WTC11 (cell line): ENCODE results near the gene ARHGEF12. TPM values are rescaled to one million over a fixed set of nuclear protein-coding genes. Genes with fewer than 3 reads are reported as not detected.

Experiments used
- ATAC-seq: fragments of 200-7000 bp; cut with Tn5 transposase; 2 replicates; pipeline ENCODE4 v1.10.0; 2021; ENCODE audit warnings: mild to moderate bottlenecking, moderate library complexity
- CTCF ChIA-PET: fragments of 300-600 bp; sonication (Branson Sonifier 250); formaldehyde crosslinking; loops from one replicate; lab custom pipeline; 2021; ENCODE audit warnings: antibody characterized with exemption; lab: Charles Lee
- POLR2A ChIA-PET: fragments of 350-600 bp; sonication (Branson Sonifier 250); formaldehyde crosslinking; loops from one replicate; lab custom pipeline; 2021; ENCODE audit warnings: antibody characterized with exemption; lab: Charles Lee
- DNase-seq: peaks from one replicate; pipeline ENCODE4 v3.0.0; 2021; ENCODE audit warnings: low spot score
- H3K27ac Mint-ChIP-seq: 2 replicates; pipeline ENCODE4 v1.8.0; 2021; ENCODE audit warnings: mixed read lengths
- H3K27me3 Mint-ChIP-seq: 2 replicates; pipeline ENCODE4 v1.8.0; 2021; ENCODE audit warnings: low read depth, mild to moderate bottlenecking, moderate library complexity, mixed read lengths
- H3K36me3 Mint-ChIP-seq: 2 replicates; pipeline ENCODE4 v1.8.0; 2021; ENCODE audit warnings: mixed read lengths
- H3K4me1 Mint-ChIP-seq: 2 replicates; pipeline ENCODE4 v1.8.0; 2022; ENCODE audit warnings: mixed read lengths
- H3K4me3 Mint-ChIP-seq: 2 replicates; pipeline ENCODE4 v1.8.0; 2021; ENCODE audit warnings: mild to moderate bottlenecking, moderate library complexity, mixed read lengths
- H3K9me3 Mint-ChIP-seq: 2 replicates; pipeline ENCODE4 v1.8.0; 2021; ENCODE audit warnings: mixed read lengths
- ATF3 ChIP-seq: sonication (generic); formaldehyde crosslinking; conservative IDR thresholded peaks from 2 replicates; pipeline ENCODE4 v1.8.1; 2022; ENCODE audit warnings: mild to moderate bottlenecking, missing genetic modification reagents
- ATF6 ChIP-seq: sonication (generic); formaldehyde crosslinking; IDR thresholded peaks from 2 replicates; pipeline ENCODE4 v1.8.1; 2023; ENCODE audit warnings: mild to moderate bottlenecking, missing genetic modification reagents
- CBFB ChIP-seq: sonication (generic); formaldehyde crosslinking; IDR thresholded peaks from 2 replicates; pipeline ENCODE4 v1.8.1; 2022; ENCODE audit warnings: mild to moderate bottlenecking, low read depth, missing genetic modification reagents
- CREB1 ChIP-seq: sonication (generic); formaldehyde crosslinking; IDR thresholded peaks from 2 replicates; pipeline ENCODE4 v1.8.0; 2023; ENCODE audit warnings: mild to moderate bottlenecking, missing genetic modification reagents
- IRF2 ChIP-seq: sonication (generic); formaldehyde crosslinking; IDR thresholded peaks from 2 replicates; pipeline ENCODE4 v1.8.0; 2022; ENCODE audit warnings: low read depth, missing genetic modification reagents, borderline replicate concordance
- JAZF1 ChIP-seq: fragments of 250-450 bp; sonication (Bioruptor Pico); IDR thresholded peaks from 2 replicates; pipeline ENCODE4 v1.9.0; 2021; ENCODE audit warnings: moderate library complexity, mild to moderate bottlenecking, inconsistent platforms
- MXD4 ChIP-seq: fragments of 250-450 bp; sonication (Bioruptor Pico); IDR thresholded peaks from 2 replicates; pipeline ENCODE4 v1.8.0; 2021; ENCODE audit warnings: mild to moderate bottlenecking, moderate library complexity, borderline replicate concordance
- NFATC4 ChIP-seq: fragments of 250-450 bp; sonication (Bioruptor Pico); IDR thresholded peaks from 2 replicates; pipeline ENCODE4 v1.9.0; 2021; ENCODE audit warnings: mild to moderate bottlenecking
- NR1H2 ChIP-seq: sonication (generic); formaldehyde crosslinking; IDR thresholded peaks from 2 replicates; pipeline ENCODE4 v1.9.0; 2021; ENCODE audit warnings: mild to moderate bottlenecking, moderate library complexity, missing genetic modification reagents
- NR3C1 ChIP-seq: sonication (generic); formaldehyde crosslinking; conservative IDR thresholded peaks from 2 replicates; pipeline ENCODE4 v1.8.1; 2023; ENCODE audit warnings: low read depth, mild to moderate bottlenecking, missing genetic modification reagents
- OVOL2 ChIP-seq: fragments of 250-450 bp; sonication (Bioruptor Pico); IDR thresholded peaks from 2 replicates; pipeline ENCODE4 v1.9.0; 2021; ENCODE audit warnings: mild to moderate bottlenecking, borderline replicate concordance
- PRRX2 ChIP-seq: fragments of 250-450 bp; sonication (Bioruptor Pico); IDR thresholded peaks from 2 replicates; pipeline ENCODE4 v1.8.0; 2021; ENCODE audit warnings: mild to moderate bottlenecking
- SP1 ChIP-seq: sonication (generic); formaldehyde crosslinking; conservative IDR thresholded peaks from 2 replicates; pipeline ENCODE4 v1.8.1; 2022; ENCODE audit warnings: missing genetic modification reagents
- TCF7 ChIP-seq: sonication (generic); formaldehyde crosslinking; IDR thresholded peaks from 2 replicates; pipeline ENCODE4 v1.8.0; 2022; ENCODE audit warnings: mild to moderate bottlenecking, low read depth, missing genetic modification reagents, moderate library complexity
- ZBTB21 ChIP-seq: sonication (generic); formaldehyde crosslinking; IDR thresholded peaks from 2 replicates; pipeline ENCODE4 v1.8.1; 2023; ENCODE audit warnings: mild to moderate bottlenecking, missing genetic modification reagents, borderline replicate concordance
- ZNF396 ChIP-seq: fragments of 250-450 bp; sonication (Bioruptor Pico); IDR thresholded peaks from 2 replicates; pipeline ENCODE4 v1.8.0; 2021; ENCODE audit warnings: mild to moderate bottlenecking, moderate library complexity, borderline replicate concordance
- total RNA-seq: library from RNA; stranded (reverse); gene quantifications from 3 replicates; pipeline ENCODE4 v1.2.3, GENCODE V29; 2021
- TF ChIP-seq, protein P1 (sequence below): sonication (generic); formaldehyde crosslinking; IDR thresholded peaks from 2 replicates; pipeline ENCODE4 v1.8.1; 2022; ENCODE audit warnings: mild to moderate bottlenecking, missing genetic modification reagents, moderate library complexity, borderline replicate concordance
- TF ChIP-seq, protein P2 (sequence below): sonication (generic); formaldehyde crosslinking; IDR thresholded peaks from 2 replicates; pipeline ENCODE4 v1.8.0; 2022; ENCODE audit warnings: mild to moderate bottlenecking, missing genetic modification reagents

ARHGEF12 gene
- total RNA-seq, 1 experiment from 2014 or later = 35.8 TPM

DNA sequence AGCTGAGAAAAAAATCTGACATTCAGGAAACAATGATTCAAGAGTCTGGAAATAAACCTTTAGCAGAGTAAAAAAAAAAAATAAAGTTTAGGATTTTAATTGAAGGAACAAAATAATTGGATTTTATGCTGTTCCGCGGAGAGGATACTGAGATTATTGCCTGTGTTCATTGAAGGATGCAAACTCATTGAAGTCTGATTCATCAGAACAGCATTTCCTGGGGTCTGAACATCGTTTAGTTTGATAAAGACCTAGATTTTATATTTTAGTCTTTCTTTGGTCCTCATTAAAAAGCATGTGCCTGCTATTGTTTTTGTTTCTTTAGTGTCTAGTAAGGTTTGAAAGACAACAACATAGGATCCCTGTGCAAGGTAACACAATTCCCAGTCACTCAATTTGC, 6.7 kb upstream of the ARHGEF12 start (continued):
- TF ChIP-seq, protein P1, sequence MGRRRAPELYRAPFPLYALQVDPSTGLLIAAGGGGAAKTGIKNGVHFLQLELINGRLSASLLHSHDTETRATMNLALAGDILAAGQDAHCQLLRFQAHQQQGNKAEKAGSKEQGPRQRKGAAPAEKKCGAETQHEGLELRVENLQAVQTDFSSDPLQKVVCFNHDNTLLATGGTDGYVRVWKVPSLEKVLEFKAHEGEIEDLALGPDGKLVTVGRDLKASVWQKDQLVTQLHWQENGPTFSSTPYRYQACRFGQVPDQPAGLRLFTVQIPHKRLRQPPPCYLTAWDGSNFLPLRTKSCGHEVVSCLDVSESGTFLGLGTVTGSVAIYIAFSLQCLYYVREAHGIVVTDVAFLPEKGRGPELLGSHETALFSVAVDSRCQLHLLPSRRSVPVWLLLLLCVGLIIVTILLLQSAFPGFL (CRISPR knock-in tag) = no peak

- peaks cover 2% of the 10 kb centered on the region; the same call in 1 of the 2 replicates for H3K27me3 Mint-ChIP-seq
- H3K27ac Mint-ChIP-seq = peak overlapping the region; percentile 2; the same call in 1 of the 2 replicates
- peaks cover 6% of the 10 kb centered on the region for H3K36me3 Mint-ChIP-seq
- ChIA-PET POLR2A (no interaction called here), CTCF (no interaction called here)
- peaks cover 3% of the 10 kb centered on the region; the same call in 1 of the 2 replicates for H3K9me3 Mint-ChIP-seq
- ATAC-seq = no peak
- no peak for DNase-seq
- no peak overlapping the region for H3K4me3 Mint-ChIP-seq
- peaks cover 13% of the 10 kb centered on the region for H3K4me1 Mint-ChIP-seq
- TF ChIP-seq ZNF396 (CRISPR knock-in tag) = no peak
Measured at GRCh38 chr11:120330045-120330444, 6.2 kb upstream of the ARHGEF12 start.

DNA sequence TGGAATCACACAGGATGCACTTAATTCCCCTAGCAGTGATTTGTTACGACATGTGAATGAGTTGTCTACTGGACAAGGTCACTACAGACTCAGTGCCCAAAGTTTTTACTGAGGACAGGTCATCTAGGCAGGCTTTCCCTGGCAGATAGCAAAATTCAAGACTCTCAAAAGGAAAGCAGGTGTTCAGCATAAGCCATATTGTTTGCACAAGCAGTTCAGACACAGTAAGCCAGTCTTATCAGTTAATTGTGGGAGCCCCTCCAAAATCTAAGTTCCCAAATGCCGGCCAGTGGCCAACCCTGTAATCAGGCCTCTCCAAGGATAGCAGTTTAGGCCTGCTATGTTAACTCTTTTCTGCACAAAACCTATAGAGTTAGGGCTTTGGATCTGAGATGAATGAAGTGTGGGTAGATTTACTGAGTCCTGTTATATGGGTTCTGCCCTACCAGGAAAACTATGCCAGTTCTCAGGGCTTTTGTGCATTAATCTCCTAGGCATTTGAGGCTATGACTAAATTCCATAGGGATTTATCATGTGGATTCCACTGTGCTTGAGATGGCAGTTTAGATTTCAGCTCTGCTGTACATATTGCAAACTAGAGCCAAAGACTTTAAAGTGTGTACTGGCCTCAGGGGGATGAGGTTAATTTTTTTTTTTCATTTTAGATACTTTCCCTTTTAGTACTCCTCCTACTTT, 4.8 kb upstream of the ARHGEF12 start:
- no peaks in the 10 kb centered on the region for H3K27me3 Mint-ChIP-seq
- CTCF ChIA-PET = interaction anchor here (0.9 to 1.0 kb wide), 2 partner anchors 28 to 365 kb away, joined by 3 read pairs; no protein-coding TSS in a partner anchor
- no peak overlapping the region for H3K4me3 Mint-ChIP-seq
- POLR2A ChIA-PET = no interaction called here
- H3K4me1 Mint-ChIP-seq = peaks cover 7% of the 10 kb centered on the region
- DNase-seq (no peak), ATAC-seq (no peak)
- no peak for TF ChIP-seq TCF7 (CRISPR knock-in tag)
- H3K36me3 Mint-ChIP-seq = peaks cover 6% of the 10 kb centered on the region
- peaks cover 3% of the 10 kb centered on the region; the same call in 1 of the 2 replicates for H3K9me3 Mint-ChIP-seq
- H3K27ac Mint-ChIP-seq = no peak overlapping the region

DNA sequence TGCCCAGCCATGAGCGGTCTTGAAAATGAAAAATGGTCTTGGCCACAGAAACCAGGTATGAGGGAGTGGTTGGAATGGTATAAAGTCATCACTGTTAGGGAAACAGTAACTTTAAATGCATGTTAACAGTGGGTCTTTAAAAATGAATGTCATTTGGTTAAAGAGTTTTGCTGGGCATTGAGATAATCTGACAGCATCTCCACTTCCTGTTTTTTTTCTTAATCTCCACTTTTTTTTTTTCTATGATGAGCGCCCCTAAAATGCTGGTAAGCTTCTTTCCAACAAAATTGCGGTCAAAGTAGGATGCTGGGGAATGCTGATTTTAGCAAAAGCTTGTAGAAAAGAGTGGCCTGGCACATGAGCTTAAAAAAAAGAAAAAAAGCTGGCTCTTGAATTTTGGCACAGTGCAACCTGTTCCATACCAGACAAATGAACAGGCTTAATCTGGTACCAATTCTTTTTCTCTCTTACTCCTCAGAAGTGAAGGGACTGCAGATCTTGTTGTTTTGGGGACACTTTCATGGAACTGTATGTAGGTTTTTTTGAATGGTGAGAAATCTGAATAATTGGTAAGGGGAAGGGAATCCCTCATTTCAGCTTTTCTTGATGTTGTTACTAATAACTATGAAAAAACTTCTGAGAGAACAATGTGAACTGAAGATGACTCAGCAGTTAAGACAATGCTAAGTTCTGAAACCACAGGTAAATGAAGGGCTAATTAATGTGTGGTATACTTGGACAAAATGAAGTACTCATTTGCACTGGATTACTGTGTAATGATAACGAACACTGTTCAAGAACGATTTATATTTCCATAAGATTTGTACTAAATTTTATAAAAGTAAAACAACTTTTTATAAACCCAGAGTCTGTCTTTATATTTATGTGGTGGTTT, 3.1 kb upstream of the ARHGEF12 start:
- peaks cover 13% of the 10 kb centered on the region for H3K4me1 Mint-ChIP-seq
- H3K4me3 Mint-ChIP-seq = no peak overlapping the region
- H3K9me3 Mint-ChIP-seq = peaks cover 3% of the 10 kb centered on the region; the same call in 1 of the 2 replicates
- no peak for ATAC-seq
- H3K27ac Mint-ChIP-seq = peak overlapping the region; percentile 66
- no peaks in the 10 kb centered on the region for H3K27me3 Mint-ChIP-seq
- POLR2A ChIA-PET = no interaction called here
- CTCF ChIA-PET = no interaction called here
- H3K36me3 Mint-ChIP-seq = peaks cover 6% of the 10 kb centered on the region
- no peak for DNase-seq
- TF ChIP-seq JAZF1 (CRISPR knock-in tag) = no peak
- TF ChIP-seq ATF3 (CRISPR knock-in tag) = no peak
- no peak for TF ChIP-seq IRF2 (CRISPR knock-in tag)
- no peak for TF ChIP-seq ZBTB21 (CRISPR knock-in tag)
- TF ChIP-seq NR1H2 (CRISPR knock-in tag) = no peak
- no peak for TF ChIP-seq CBFB (CRISPR knock-in tag)
- no peak for TF ChIP-seq MXD4
- no peak for TF ChIP-seq OVOL2
- TF ChIP-seq PRRX2 (CRISPR knock-in tag) = no peak
- TF ChIP-seq SP1 (CRISPR knock-in tag) = no peak
- TF ChIP-seq CREB1 (CRISPR knock-in tag) = no peak
- TF ChIP-seq NR3C1 (CRISPR knock-in tag) = no peak
- TF ChIP-seq ATF6 (CRISPR knock-in tag) = no peak
- no peak for TF ChIP-seq NFATC4
- TF ChIP-seq, protein P2, sequence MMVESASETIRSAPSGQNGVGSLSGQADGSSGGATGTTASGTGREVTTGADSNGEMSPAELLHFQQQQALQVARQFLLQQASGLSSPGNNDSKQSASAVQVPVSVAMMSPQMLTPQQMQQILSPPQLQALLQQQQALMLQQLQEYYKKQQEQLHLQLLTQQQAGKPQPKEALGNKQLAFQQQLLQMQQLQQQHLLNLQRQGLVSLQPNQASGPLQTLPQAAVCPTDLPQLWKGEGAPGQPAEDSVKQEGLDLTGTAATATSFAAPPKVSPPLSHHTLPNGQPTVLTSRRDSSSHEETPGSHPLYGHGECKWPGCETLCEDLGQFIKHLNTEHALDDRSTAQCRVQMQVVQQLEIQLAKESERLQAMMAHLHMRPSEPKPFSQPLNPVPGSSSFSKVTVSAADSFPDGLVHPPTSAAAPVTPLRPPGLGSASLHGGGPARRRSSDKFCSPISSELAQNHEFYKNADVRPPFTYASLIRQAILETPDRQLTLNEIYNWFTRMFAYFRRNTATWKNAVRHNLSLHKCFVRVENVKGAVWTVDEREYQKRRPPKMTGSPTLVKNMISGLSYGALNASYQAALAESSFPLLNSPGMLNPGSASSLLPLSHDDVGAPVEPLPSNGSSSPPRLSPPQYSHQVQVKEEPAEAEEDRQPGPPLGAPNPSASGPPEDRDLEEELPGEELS (CRISPR knock-in tag) = no peak
